HG03139 (cell line): Measurements from ENCODE around the gene ARHGDIG.
"Not testable (repeated sequence)": the region's sequence is repeated elsewhere in the genome, so short reads cannot be mapped to it uniquely, and the experiment has no call there.

Experiments used
- ATAC-seq: cut with Tn5 transposase; IDR thresholded peaks from one replicate; pipeline ENCODE4 v1.9.1; 2021; ENCODE audit not compliant: unreplicated experiment

The ARHGDIG gene

DNA sequence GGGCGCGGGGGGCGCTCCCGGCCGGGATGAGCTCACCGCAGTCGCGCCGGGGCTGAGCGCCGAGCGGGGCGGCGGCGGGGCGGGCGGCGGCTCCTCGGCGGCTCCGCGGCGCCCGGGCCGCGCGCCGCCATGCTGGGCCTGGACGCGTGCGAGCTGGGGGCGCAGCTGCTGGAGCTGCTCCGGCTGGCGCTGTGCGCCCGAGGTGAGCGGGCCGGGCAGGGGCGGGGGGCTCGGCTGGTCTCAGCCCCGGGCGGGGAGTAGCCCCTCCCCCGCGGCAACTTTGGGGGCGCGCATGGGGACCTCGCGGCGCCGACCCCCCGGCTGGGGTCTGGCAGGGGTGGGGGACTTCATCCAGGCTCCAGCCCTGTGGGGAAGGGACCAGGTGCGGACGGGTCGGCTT, at the start of gene ARHGDIG:
Gene ARHGDIG, plus strand, starts transcription at position 40 of the 400 bp plus-strand sequence. Its CDS starts 90 bp downstream, at position 130.
- no peak for ATAC-seq

- no peak for ATAC-seq
Observed at GRCh38 chr16:230949-231348, 49.4 kb upstream of the ARHGDIG start.

DNA sequence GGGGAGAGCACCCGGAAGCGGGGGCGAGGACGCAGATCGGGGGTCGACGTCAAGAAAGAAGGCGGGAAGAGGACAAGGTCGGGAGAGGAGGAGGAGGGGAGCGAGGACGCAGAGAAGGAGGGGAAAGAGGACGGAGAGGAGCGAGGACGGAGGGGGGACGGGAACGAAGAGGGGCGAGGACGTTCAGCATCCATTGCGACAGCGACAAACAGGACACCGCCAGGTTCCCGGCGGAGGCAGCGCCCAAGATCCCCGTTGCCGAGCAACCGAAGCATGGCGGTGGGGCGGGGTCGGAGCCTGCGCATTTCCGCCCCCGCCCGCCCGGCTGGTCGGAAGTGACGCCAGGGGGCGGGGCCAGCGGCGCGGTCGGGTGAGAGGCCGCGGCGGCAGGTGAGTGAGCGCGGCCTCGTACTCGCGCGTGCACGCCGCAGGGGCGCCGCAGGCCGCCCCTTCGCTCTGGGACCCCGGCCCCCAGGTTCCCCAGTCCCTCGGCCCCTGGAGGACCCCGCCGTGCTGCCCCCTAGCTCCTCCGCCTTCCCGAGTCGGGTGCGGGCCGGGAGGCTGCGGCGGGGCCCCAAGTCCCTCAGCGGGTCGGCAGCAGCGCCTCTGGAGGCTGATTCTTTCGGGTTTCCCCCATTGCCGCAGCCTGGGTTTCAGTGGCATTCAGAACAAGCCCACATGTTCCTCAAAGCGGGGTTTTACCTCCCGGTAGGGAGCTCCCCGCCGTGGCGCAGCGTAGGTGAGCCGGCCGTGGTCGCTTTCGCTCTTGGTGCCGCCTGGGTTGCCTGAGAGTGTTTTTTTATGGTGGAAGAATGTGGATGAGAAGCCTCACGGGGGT, 45.7 kb upstream of the ARHGDIG start, which contains the start of gene FAM234A:
Gene FAM234A, plus strand, starts transcription at position 354 of the 838 bp plus-strand sequence. CDS start 19,593 bp downstream, outside the sequence.
- peak; percentile 76 for ATAC-seq

DNA sequence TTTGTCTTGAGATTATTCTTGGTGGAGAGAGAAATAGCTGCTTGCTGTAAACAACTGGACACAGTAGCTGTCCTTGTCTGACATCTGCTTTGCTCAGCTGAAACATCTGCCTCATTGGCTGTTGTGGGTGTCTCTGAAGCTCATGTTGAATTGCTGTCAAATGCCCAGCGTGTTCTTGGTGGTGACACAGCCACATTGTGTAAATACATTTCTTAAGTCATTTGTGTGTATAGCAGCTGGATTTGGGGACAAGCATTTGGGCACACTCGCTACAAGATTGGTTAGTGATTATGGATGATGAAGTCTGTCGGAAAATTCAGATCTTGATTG, 40.5 kb upstream of the ARHGDIG start:
- no peak for ATAC-seq

DNA sequence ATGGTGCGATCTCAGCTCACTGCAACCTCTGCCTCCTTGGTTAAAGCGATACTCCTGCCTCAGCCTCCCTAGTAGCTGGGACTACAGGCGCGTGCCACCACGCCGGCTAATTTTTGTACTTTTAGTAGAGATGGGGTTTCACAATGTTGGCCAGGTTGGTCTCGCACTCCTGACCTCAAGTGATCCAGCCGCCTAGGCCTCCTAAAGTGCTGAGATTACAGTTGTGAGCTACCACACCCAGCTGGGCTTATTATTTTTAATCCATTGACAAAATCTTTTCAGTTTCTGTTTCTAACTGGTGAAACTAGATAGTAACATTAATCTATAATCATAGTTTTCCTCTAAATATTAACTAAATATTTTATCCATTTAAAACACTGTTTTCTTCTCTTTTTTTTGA, 39.8 kb upstream of the ARHGDIG start:
- ATAC-seq = no peak

DNA sequence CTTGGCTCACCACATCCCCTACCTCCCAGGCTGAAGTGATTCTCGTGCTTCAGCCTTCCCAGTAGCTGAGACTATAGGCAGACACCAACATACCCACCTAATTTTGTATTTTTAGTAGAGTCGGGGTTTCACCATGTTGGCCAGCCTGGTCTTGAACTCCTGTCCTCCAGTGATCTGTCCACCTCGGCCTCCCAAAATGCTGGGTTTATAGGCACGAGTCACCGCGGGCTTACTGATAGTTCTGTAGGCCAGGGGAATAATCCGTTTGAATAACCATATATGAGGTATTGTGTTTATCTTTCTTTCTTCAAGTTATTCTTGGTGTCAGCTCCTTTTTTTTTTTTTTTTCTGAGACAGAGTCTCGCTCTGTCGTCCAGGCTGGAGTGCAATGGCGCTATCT, 38.1 kb upstream of the ARHGDIG start:
- no peak for ATAC-seq

DNA sequence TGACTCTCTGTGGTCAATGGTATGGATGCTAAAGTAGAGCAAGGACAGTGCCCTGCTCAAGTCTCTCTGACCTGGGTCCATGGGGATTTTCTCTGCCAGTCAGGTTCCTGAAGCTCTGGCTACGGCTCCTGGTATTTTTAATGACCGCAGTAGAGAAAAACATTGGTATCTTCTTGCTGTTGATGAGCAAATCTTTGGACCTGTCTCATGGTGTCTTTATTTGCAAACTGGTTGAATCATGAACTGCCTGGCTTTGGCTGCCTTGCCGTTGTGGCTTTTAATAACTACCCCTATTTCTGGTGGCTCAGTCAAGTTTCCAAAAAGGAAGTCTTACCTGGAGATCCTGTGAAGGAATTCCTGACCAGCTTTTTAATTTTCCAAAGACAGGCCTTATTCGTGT, 37.0 kb upstream of the ARHGDIG start:
- no peak for ATAC-seq

DNA sequence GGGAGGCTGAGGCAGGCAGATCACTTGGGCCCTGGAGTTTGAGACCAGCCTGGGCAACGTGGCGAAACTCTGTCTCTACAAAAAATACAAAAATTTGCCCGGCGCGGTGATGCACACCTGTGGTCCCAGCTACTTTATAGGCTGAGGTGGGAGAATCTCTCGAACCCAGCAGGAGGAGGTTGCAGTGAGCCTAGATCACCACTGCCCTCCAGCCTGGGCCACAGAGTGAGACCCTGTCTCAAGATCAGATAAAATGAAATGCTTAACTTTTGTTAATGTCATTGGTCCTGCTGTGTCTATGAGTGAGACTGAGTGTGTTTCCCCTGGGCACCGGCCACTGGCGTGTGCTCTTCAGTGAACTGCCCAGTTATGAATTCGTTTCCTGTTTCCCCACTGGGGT, 35.3 kb upstream of the ARHGDIG start:
- no peak for ATAC-seq

DNA sequence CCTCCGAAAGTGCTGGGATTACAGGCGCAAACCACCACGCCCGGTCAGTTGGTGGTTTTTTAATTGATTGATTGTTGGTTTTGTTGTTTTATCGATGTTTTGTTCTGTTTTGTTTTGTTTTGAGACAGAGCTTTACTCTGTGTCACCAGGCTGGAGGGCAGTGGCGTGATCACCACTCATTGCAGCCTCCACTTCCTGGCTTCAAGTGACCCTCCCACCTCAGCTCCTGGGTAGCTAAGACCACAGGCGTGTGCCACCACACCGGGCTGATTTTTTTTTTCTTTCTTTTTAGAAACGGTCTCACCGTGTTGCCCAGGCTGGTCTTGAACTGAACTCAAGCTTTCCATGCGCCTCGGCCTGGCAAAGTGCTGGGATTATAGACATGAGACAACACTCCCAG, 33.4 kb upstream of the ARHGDIG start:
- ATAC-seq = no peak

DNA sequence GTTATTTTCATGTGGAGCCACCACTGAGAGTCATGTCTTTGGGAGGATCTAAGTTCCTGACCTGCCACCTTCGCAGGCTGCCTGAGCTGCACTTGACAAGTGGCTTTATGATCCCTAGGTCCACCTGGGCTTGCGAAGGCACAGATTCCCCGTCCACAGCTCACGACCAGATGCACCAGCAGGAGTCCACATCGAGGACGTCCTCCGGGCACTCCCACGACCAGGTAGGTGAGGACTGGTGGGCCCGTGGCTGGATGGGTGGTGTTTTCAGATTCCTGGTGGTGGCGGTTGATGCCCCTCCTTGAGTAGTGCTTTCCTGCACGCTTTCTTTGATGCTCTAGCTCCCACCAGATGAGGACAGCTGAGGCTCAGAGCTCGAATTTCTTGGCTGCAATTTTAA, 31.0 kb upstream of the ARHGDIG start:
- no peak for ATAC-seq

DNA sequence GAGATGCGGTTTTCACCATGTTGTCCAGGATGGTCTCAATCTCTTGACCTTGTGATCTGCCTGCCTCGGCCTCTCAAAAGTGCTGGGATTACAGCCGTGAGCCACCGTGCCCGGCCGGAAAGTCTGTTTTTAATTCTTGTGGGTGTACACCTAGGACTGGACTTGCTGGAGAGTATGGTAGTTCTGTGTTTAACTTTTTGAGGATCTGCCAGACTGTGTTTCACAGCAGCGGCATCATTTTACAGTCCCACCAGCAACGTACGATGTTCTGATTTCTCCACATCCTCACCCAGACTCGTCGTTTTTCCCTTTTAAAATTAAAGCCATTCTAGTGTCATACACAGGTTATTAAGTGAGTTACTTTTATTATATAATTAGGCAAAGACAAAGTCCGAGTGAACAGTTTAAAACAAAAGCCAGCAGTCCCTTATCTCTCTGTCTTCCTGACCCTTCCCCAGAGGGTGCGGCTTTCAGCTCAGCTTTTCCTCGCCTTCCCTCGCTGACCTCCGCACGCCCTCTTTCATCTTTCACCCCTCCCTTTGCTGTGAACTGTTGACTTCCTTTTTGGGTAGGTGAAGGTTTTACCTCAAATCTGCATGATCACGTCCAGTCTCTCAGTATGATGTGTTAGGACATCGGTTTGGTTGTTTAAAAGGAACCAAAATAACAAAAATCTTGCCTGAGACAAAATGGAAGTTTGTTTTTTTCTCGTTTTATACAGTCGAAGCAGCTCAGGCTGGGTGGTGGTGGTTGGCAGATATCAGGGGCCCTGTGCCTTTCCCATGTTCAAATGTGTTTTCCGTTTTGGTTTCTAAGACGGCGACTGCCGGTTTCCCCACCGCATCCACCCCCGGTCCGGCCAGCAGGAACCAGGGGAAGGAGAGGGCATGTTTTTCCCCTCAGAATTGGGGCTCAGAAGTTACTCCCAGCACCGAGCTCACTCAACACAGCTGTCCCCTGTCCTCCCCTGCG, 27.7 kb upstream of the ARHGDIG start:
- ATAC-seq = no peak

DNA sequence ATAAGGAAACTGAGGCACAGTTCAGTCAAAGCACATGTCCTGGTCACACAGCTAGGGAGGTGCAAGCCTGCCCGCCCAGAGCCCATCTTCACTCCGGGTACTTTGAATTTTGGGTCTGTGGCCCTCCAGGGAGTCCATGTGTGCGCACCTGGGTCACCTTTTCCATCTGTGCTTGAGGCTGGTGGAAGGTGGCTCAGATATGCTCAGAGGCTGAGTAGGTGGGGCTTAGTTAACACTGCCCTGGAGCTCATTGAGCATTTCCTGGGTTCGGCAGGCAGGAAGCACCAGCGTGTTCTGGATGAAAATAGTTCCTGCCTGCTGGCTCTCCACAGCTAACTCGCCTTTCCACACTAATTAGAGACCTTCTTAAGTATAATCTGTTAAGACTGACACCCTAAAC, 26.6 kb upstream of the ARHGDIG start:
- ATAC-seq = no peak

- no peak for ATAC-seq
Observed at GRCh38 chr16:254461-254860, 25.9 kb upstream of the ARHGDIG start.

DNA sequence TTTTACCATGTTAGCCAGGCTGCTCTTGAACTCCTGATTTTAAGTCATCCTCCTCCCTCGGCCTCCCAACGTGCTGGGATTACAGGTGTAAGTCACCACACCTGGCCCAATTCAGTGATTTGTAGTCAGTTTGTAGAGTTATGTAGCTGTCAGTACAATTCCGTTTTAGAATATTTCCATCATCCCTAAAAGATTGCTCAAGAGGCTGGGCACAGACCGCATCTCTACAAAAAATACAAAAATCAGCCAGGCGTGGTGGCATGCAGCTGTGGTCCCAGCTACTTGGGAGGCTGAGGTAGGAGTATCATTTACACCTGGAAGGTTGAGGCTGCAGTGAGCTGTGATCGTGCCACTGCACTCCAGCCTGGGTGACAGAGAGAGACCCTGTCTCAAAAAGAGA, 25.2 kb upstream of the ARHGDIG start:
- no peak for ATAC-seq

- ATAC-seq = not testable (repeated sequence)
Observed at GRCh38 chr16:258091-258490, 22.3 kb upstream of the ARHGDIG start.

GRCh38 chr16:259226-259625, 21.2 kb upstream of the ARHGDIG start:
- no peak for ATAC-seq

GRCh38 chr16:259814-260253, 20.6 kb upstream of the ARHGDIG start:
- no peak for ATAC-seq

DNA sequence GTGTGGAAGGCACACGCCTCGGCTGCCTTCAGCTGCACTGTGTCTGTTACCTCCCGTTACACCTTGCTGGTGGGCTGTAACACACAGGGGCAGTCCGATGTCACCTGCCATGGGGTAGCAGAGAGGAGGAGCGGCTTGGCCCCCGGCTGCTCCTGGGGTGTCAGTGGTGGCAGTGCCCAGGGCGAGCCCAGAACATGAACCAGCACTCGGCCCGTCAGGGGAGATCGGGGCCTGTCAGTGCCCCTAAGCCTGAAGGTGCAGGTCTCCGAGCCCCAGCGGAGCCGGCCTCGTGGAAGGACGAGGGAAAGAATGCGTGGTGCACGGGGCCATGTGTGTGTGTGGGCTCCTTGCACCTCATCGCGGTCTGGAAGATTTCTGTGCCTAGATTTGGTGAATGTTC, 20.1 kb upstream of the ARHGDIG start:
- ATAC-seq = no peak

GRCh38 chr16:261031-261691, 19.2 kb upstream of the ARHGDIG start:
- ATAC-seq = no peak

DNA sequence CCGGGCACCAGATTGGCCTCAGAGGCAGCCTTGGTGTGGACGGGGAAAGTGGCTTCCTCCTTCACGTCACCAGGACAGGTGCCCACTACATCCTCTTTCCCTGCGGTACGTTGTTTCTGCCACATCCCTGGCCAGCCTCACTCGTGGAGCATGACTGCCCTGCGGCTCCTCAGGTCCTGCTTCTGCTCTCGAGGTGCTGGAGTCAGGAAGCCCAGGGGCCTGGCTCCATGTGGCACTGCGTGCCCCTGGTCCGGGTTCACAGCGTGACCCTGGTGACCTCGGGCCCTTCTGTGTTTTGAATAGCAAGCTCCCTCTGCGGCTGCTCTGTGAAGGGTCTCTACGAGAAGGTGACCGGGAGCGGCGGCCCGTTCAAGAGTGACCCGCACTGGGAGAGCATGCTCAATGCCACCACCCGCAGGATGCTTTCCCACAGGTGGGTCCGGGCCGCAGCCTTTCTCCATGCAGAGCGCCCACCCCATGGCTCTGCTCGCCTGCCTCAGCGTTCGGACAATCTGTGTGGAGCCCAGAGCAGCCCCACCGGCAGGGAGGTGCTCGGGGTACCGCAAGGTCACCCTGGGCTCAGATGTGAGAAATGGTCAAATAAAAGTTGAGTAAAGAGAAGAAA, 18.2 kb upstream of the ARHGDIG start:
- ATAC-seq = no peak
